ENCODE results near the gene PRRC2A. TPM values are rescaled to one million over a fixed set of nuclear protein-coding genes. Genes with fewer than 3 reads are reported as not detected.

PRRC2A gene
- polyA plus RNA-seq, 4 donors = 54.6 to 104 (median 74.4) TPM

DNA sequence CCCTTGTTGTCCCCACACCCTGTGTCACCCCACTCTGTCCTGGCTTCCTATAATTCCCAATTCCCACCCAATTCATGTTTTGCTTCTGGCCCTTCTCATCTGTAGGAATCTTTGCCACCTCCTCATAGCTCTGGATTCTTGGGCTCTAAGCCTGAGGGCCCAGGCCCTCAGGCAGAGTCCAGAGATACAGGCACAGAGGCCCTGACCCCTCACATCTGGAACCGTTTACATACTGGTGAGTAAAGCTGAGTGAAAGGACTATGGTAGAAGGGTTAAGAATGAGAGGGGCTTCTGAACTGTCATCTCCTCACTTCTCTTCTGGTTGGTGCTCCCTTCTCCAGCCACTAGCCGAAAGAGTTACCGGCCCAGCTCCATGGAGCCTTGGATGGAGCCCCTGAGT is 13.6 kb downstream of the PRRC2A start:
- Histone ChIP-seq H3K4me3 (ENCODE audit: low read depth in 1 of 3, low read length in 3 of 3) (no peak overlapping the region), H3K9me3 (ENCODE audit: control insufficient read depth in 2 of 2, insufficient read depth in 1 of 2, low read depth in 1 of 2, low read length in 1 of 2) (no peaks in the 10 kb centered on the region), H3K4me1 (ENCODE audit: control insufficient read depth in 3 of 3, insufficient read depth in 2 of 3, low read depth in 1 of 3, low read length in 2 of 3) (no peaks in the 10 kb centered on the region), H3K27me3 (ENCODE audit: control insufficient read depth in 3 of 3, insufficient read depth in 3 of 3, low read length in 3 of 3) (no peaks in the 10 kb centered on the region), H3K36me3 (ENCODE audit: control insufficient read depth in 3 of 3, insufficient read depth in 2 of 3, low read depth in 1 of 3, low read length in 3 of 3) (peaks cover 46 to 94% (median 58%) of the 10 kb centered on the region in 3 donors), H3K27ac (ENCODE audit: low read depth in 1 of 3, low read length in 2 of 3) (no peak overlapping the region)
- DNase-seq (no peak), FAIRE-seq (no peak)
- 87 to 93% (median 89%) methylated on average over 3 of the region's 3 CpGs for WGBS, 3 donors

- FAIRE-seq = no peak
- Histone ChIP-seq H3K36me3 (ENCODE audit: control insufficient read depth in 3 of 3, insufficient read depth in 2 of 3, low read depth in 1 of 3, low read length in 3 of 3) (peaks cover 43 to 93% (median 57%) of the 10 kb centered on the region in 3 donors), H3K4me3 (ENCODE audit: low read depth in 1 of 3, low read length in 3 of 3) (no peak overlapping the region), H3K27me3 (ENCODE audit: control insufficient read depth in 3 of 3, insufficient read depth in 3 of 3, low read length in 3 of 3) (no peaks in the 10 kb centered on the region), H3K4me1 (ENCODE audit: control insufficient read depth in 3 of 3, insufficient read depth in 2 of 3, low read depth in 1 of 3, low read length in 2 of 3) (no peaks in the 10 kb centered on the region), H3K27ac (ENCODE audit: low read depth in 1 of 3, low read length in 2 of 3) (no peak overlapping the region), H3K9me3 (ENCODE audit: control insufficient read depth in 2 of 2, insufficient read depth in 1 of 2, low read depth in 1 of 2, low read length in 1 of 2) (no peaks in the 10 kb centered on the region)
- DNase-seq = no peak
- WGBS, 3 donors = 85 to 88% (median 88%) methylated on average over 11 of the region's 11 CpGs
Measured at GRCh38 chr6:31634969-31635575, 14.6 kb downstream of the PRRC2A start.

GRCh38 chr6:31636698-31637596 is 16.4 kb downstream of the PRRC2A start:
- Histone ChIP-seq H3K36me3 (ENCODE audit: control insufficient read depth in 3 of 3, insufficient read depth in 2 of 3, low read depth in 1 of 3, low read length in 3 of 3) (peaks cover 40 to 93% (median 58%) of the 10 kb centered on the region in 3 donors), H3K4me1 (ENCODE audit: control insufficient read depth in 3 of 3, insufficient read depth in 2 of 3, low read depth in 1 of 3, low read length in 2 of 3) (no peaks in the 10 kb centered on the region), H3K9me3 (ENCODE audit: control insufficient read depth in 2 of 2, insufficient read depth in 1 of 2, low read depth in 1 of 2, low read length in 1 of 2) (no peaks in the 10 kb centered on the region), H3K27me3 (ENCODE audit: control insufficient read depth in 3 of 3, insufficient read depth in 3 of 3, low read length in 3 of 3) (no peaks in the 10 kb centered on the region), H3K4me3 (ENCODE audit: low read depth in 1 of 3, low read length in 3 of 3) (no peak overlapping the region), H3K27ac (ENCODE audit: low read depth in 1 of 3, low read length in 2 of 3) (no peak overlapping the region)
- DNase-seq = no peak
- WGBS, 3 donors = 78 to 82% (median 81%) methylated on average over 27 of the region's 27 CpGs
- no peak for FAIRE-seq

GRCh38 chr6:31639043-31639442 is 18.5 kb downstream of the PRRC2A start:
- H3K36me3 ChIP-seq (ENCODE audit: control insufficient read depth in 3 of 3, insufficient read depth in 2 of 3, low read depth in 1 of 3, low read length in 3 of 3) = peaks cover 48 to 90% (median 52%) of the 10 kb centered on the region in 3 donors
- H3K27ac ChIP-seq (ENCODE audit: low read depth in 1 of 3, low read length in 2 of 3) = no peak overlapping the region
- H3K9me3 ChIP-seq (ENCODE audit: control insufficient read depth in 2 of 2, insufficient read depth in 1 of 2, low read depth in 1 of 2, low read length in 1 of 2) = no peaks in the 10 kb centered on the region
- H3K4me3 ChIP-seq (ENCODE audit: low read depth in 1 of 3, low read length in 3 of 3) = no peak overlapping the region
- no peaks in the 10 kb centered on the region for H3K27me3 ChIP-seq (ENCODE audit: control insufficient read depth in 3 of 3, insufficient read depth in 3 of 3, low read length in 3 of 3)
- DNase-seq (no peak), FAIRE-seq (no peak)
- 81 to 86% (median 82%) methylated on average over 9 of the region's 9 CpGs for whole genome bisulfite sequencing, 3 donors
- H3K4me1 ChIP-seq (ENCODE audit: control insufficient read depth in 3 of 3, insufficient read depth in 2 of 3, low read depth in 1 of 3, low read length in 2 of 3) = no peaks in the 10 kb centered on the region

DNA sequence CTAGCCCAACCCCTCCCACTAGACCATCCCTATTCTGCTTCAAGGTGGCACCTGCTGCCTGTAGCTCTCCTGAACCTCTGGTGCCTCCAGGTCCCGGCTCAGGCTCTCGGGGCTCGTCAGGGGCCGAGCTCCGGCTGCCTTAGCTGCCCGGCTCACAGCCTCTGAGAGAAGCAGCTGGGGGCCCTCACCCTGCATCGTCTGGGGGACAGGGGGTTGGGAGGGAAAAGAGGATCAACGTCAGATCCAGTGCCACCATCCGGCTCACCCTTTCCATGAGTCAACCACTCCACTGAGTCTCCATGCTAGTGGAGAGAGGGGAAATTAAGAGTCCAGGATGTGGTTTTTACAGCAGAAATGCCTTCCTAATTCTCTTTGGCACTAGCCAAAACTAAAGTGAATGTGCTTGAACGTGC is 18.9 kb downstream of the PRRC2A start:
- Histone ChIP-seq H3K27ac (ENCODE audit: low read depth in 1 of 3, low read length in 2 of 3) (no peak overlapping the region), H3K4me1 (ENCODE audit: control insufficient read depth in 3 of 3, insufficient read depth in 2 of 3, low read depth in 1 of 3, low read length in 2 of 3) (no peaks in the 10 kb centered on the region), H3K27me3 (ENCODE audit: control insufficient read depth in 3 of 3, insufficient read depth in 3 of 3, low read length in 3 of 3) (no peaks in the 10 kb centered on the region), H3K36me3 (ENCODE audit: control insufficient read depth in 3 of 3, insufficient read depth in 2 of 3, low read depth in 1 of 3, low read length in 3 of 3) (peaks cover 49 to 90% (median 53%) of the 10 kb centered on the region in 3 donors), H3K4me3 (ENCODE audit: low read depth in 1 of 3, low read length in 3 of 3) (no peak overlapping the region), H3K9me3 (ENCODE audit: control insufficient read depth in 2 of 2, insufficient read depth in 1 of 2, low read depth in 1 of 2, low read length in 1 of 2) (no peaks in the 10 kb centered on the region)
- FAIRE-seq (no peak), DNase-seq (no peak)
- 80 to 88% (median 85%) methylated on average over 10 of the region's 10 CpGs for WGBS, 3 donors

- H3K27ac ChIP-seq (ENCODE audit: low read depth in 1 of 3, low read length in 2 of 3) = no peak overlapping the region
- 94 to 98% (median 97%) methylated on average over 6 of the region's 6 CpGs for WGBS, 3 donors
- FAIRE-seq (no peak), DNase-seq (no peak)
- no peak overlapping the region for H3K4me3 ChIP-seq (ENCODE audit: low read depth in 1 of 3, low read length in 3 of 3)
- peaks cover 45 to 89% (median 60%) of the 10 kb centered on the region in 3 donors for H3K36me3 ChIP-seq (ENCODE audit: control insufficient read depth in 3 of 3, insufficient read depth in 2 of 3, low read depth in 1 of 3, low read length in 3 of 3)
- H3K9me3 ChIP-seq (ENCODE audit: control insufficient read depth in 2 of 2, insufficient read depth in 1 of 2, low read depth in 1 of 2, low read length in 1 of 2) = no peaks in the 10 kb centered on the region
- no peaks in the 10 kb centered on the region for H3K4me1 ChIP-seq (ENCODE audit: control insufficient read depth in 3 of 3, insufficient read depth in 2 of 3, low read depth in 1 of 3, low read length in 2 of 3)
- H3K27me3 ChIP-seq (ENCODE audit: control insufficient read depth in 3 of 3, insufficient read depth in 3 of 3, low read length in 3 of 3) = no peaks in the 10 kb centered on the region
Measured at GRCh38 chr6:31640612-31641011, 20.1 kb downstream of the PRRC2A start.

DNA sequence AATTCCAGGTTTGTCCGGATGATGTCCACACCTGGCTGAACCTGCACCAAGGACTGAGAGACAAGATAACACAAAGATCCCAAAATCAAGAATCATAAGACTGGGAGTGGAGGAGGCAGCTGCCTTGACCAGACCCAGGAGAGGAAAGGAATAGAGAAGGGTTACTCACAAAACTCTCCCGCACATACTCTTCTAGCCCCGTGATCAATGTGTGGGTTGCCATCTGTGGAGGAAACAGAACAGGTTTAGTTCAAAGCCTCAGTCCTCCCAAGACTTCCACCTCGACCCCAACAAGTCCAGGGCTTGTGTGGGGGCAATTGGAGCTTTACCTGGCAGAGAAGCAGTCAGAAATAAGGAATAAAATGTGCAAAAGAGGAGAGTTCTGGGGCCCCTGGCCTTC is 20.9 kb downstream of the PRRC2A start:
- FAIRE-seq = no peak
- 77 to 92% (median 81%) methylated on average over 4 of the region's 4 CpGs for WGBS, 3 donors

DNA sequence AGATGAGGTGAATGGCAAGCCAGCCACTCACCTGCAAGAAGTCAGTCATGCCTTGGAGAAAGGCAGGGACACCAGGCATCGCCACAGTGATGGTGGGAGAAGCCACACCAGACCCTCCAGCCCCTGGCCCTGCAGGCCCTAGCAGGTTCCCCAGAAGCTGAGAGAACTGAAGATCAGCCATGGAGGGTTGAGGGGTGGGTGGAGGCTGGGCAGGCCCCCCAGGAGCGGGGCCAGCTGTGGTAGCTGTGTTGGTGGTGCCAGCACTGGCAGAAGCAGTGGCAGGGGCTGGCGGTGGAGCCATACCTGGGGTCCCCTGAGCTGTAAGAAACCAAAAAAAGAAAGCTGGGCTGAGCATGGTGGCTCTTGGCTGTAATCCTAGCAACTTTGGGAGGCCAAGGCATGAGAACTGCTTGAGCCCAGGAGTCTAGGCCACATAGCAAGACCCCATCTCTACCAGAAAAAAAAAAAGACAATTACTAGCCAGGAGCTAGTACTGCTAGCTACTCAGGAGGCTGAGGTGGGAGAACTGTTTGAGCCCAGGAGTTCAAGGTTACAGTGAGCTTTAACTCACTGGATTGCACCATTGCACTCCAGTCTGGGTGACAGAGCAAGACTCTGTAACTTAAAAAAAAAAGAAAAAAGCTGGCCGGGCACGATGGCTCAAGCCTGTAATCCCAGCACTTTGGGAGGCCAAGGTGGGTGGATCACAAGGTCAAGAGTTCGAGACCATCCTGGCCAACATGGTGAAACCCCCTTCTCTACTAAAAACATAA is 22.5 kb downstream of the PRRC2A start:
- WGBS, 3 donors = 89 to 95% (median 90%) methylated on average over 6 of the region's 6 CpGs
- no peak for FAIRE-seq
- DNase-seq = no peak
- Histone ChIP-seq H3K27me3 (ENCODE audit: control insufficient read depth in 3 of 3, insufficient read depth in 3 of 3, low read length in 3 of 3) (no peaks in the 10 kb centered on the region), H3K27ac (ENCODE audit: low read depth in 1 of 3, low read length in 2 of 3) (no peak overlapping the region), H3K4me1 (ENCODE audit: control insufficient read depth in 3 of 3, insufficient read depth in 2 of 3, low read depth in 1 of 3, low read length in 2 of 3) (no peaks in the 10 kb centered on the region), H3K36me3 (ENCODE audit: control insufficient read depth in 3 of 3, insufficient read depth in 2 of 3, low read depth in 1 of 3, low read length in 3 of 3) (peaks cover 31 to 87% (median 58%) of the 10 kb centered on the region in 3 donors), H3K9me3 (ENCODE audit: control insufficient read depth in 2 of 2, insufficient read depth in 1 of 2, low read depth in 1 of 2, low read length in 1 of 2) (no peaks in the 10 kb centered on the region), H3K4me3 (ENCODE audit: low read depth in 1 of 3, low read length in 3 of 3) (no peak overlapping the region)

More for the DNA sequence above, 20.9 kb downstream of the PRRC2A start:
- H3K27ac ChIP-seq (ENCODE audit: low read depth in 1 of 3, low read length in 2 of 3) = no peak overlapping the region
- no peaks in the 10 kb centered on the region for H3K9me3 ChIP-seq (ENCODE audit: control insufficient read depth in 2 of 2, insufficient read depth in 1 of 2, low read depth in 1 of 2, low read length in 1 of 2)
- H3K4me3 ChIP-seq (ENCODE audit: low read depth in 1 of 3, low read length in 3 of 3) = no peak overlapping the region
- no peak for DNase-seq
- peaks cover 38 to 87% (median 55%) of the 10 kb centered on the region in 3 donors for H3K36me3 ChIP-seq (ENCODE audit: control insufficient read depth in 3 of 3, insufficient read depth in 2 of 3, low read depth in 1 of 3, low read length in 3 of 3)
- no peaks in the 10 kb centered on the region for H3K27me3 ChIP-seq (ENCODE audit: control insufficient read depth in 3 of 3, insufficient read depth in 3 of 3, low read length in 3 of 3)
- no peaks in the 10 kb centered on the region for H3K4me1 ChIP-seq (ENCODE audit: control insufficient read depth in 3 of 3, insufficient read depth in 2 of 3, low read depth in 1 of 3, low read length in 2 of 3)

Data from small intestine (tissue), 7 donors.